Osteocyte (in vitro differentiated cells): ENCODE measurements around the gene B4GALNT2. TPM values are rescaled to one million over a fixed set of nuclear protein-coding genes. Genes with fewer than 3 reads are reported as not detected.
"Not testable (repeated sequence)": the region's sequence is repeated elsewhere in the genome, so short reads cannot be mapped to it uniquely, and the experiment has no call there.

Experiments
- DNase-seq: peaks from one replicate; pipeline ENCODE4 v3.0.0; 2021; ENCODE audit warnings: mixed read lengths; ENCODE audit not compliant: unreplicated experiment; ENCODE audit errors: extremely low spot score
- H3K27ac Mint-ChIP-seq: one replicate; pipeline ENCODE4 v1.8.0; 2021; ENCODE audit warnings: mild to moderate bottlenecking, mixed read lengths; ENCODE audit not compliant: unreplicated experiment
- H3K27me3 Mint-ChIP-seq: one replicate; pipeline ENCODE4 v1.8.0; 2021; ENCODE audit warnings: mixed read lengths; ENCODE audit not compliant: unreplicated experiment
- H3K36me3 Mint-ChIP-seq: one replicate; pipeline ENCODE4 v1.8.0; 2021; ENCODE audit warnings: mixed read lengths; ENCODE audit not compliant: unreplicated experiment
- H3K4me1 Mint-ChIP-seq: one replicate; pipeline ENCODE4 v1.8.0; 2021; ENCODE audit warnings: mixed read lengths; ENCODE audit not compliant: unreplicated experiment
- H3K4me3 Mint-ChIP-seq: one replicate; pipeline ENCODE4 v1.8.0; 2021; ENCODE audit warnings: mild to moderate bottlenecking, moderate library complexity, mixed read lengths; ENCODE audit not compliant: unreplicated experiment
- H3K9me3 Mint-ChIP-seq: one replicate; pipeline ENCODE4 v1.8.0; 2021; ENCODE audit warnings: mixed read lengths; ENCODE audit not compliant: unreplicated experiment
- CTCF ChIP-seq: fragments of 200-600 bp; sonication (generic); IDR thresholded peaks from 2 replicates; pipeline ENCODE4 v1.5.0; 2021; ENCODE audit warnings: antibody characterized with exemption, mild to moderate bottlenecking, moderate library complexity
- total RNA-seq: library from RNA; stranded (reverse); gene quantifications from 2 replicates; pipeline ENCODE4 v1.2.1, GENCODE V29; 2021

Gene B4GALNT2
- total RNA-seq, 1 donor from 2014 or later, result 0.03 TPM

- no peak overlapping the region for H3K27ac Mint-ChIP-seq
- no peak for DNase-seq
- peaks cover 27% of the 10 kb centered on the region for H3K27me3 Mint-ChIP-seq
- H3K4me1 Mint-ChIP-seq, result peaks cover 7% of the 10 kb centered on the region
- no peak overlapping the region for H3K4me3 Mint-ChIP-seq
- TF ChIP-seq CTCF, result no peak
- H3K36me3 Mint-ChIP-seq, result no peaks in the 10 kb centered on the region
- H3K9me3 Mint-ChIP-seq, result no peaks in the 10 kb centered on the region
Measured at GRCh38 chr17:49089094-49089493, 43.5 kb upstream of the B4GALNT2 start.

- no peaks in the 10 kb centered on the region for H3K4me1 Mint-ChIP-seq
- H3K27ac Mint-ChIP-seq, result no peak overlapping the region
- no peak for TF ChIP-seq CTCF
- H3K36me3 Mint-ChIP-seq, result no peaks in the 10 kb centered on the region
- no peak overlapping the region for H3K4me3 Mint-ChIP-seq
- H3K9me3 Mint-ChIP-seq, result no peaks in the 10 kb centered on the region
- H3K27me3 Mint-ChIP-seq, result peaks cover 16% of the 10 kb centered on the region
- no peak for DNase-seq
Measured at GRCh38 chr17:49090878-49091594, 41.5 kb upstream of the B4GALNT2 start.

- Mint-ChIP-seq H3K36me3 (no peaks in the 10 kb centered on the region), H3K27me3 (peaks cover 3% of the 10 kb centered on the region), H3K4me1 (no peaks in the 10 kb centered on the region), H3K9me3 (no peaks in the 10 kb centered on the region), H3K27ac (no peak overlapping the region), H3K4me3 (no peak overlapping the region)
- TF ChIP-seq CTCF, result no peak
- no peak for DNase-seq
Measured at GRCh38 chr17:49093131-49093530, 39.4 kb upstream of the B4GALNT2 start.

GRCh38 chr17:49100601-49101000 is 32.0 kb upstream of the B4GALNT2 start:
- Mint-ChIP-seq H3K4me3 (no peak overlapping the region), H3K27ac (no peak overlapping the region), H3K27me3 (no peaks in the 10 kb centered on the region), H3K9me3 (no peaks in the 10 kb centered on the region), H3K4me1 (peaks cover 4% of the 10 kb centered on the region), H3K36me3 (no peaks in the 10 kb centered on the region)
- TF ChIP-seq CTCF, result no peak
- DNase-seq, result no peak

GRCh38 chr17:49101054-49101534 is 31.5 kb upstream of the B4GALNT2 start:
- Mint-ChIP-seq H3K4me1 (peaks cover 4% of the 10 kb centered on the region), H3K9me3 (no peaks in the 10 kb centered on the region), H3K27ac (no peak overlapping the region), H3K36me3 (no peaks in the 10 kb centered on the region), H3K4me3 (no peak overlapping the region), H3K27me3 (no peaks in the 10 kb centered on the region)
- DNase-seq, result no peak
- no peak for TF ChIP-seq CTCF

- H3K27me3 Mint-ChIP-seq, DNase-seq, H3K27ac Mint-ChIP-seq, H3K36me3 Mint-ChIP-seq, H3K4me3 Mint-ChIP-seq, H3K9me3 Mint-ChIP-seq: not testable (repeated sequence)
- H3K4me1 Mint-ChIP-seq, result peaks cover 19% of the 10 kb centered on the region
Measured at GRCh38 chr17:49103360-49103759, 29.2 kb upstream of the B4GALNT2 start.
